Spinal cord (tissue), 10 donors: ENCODE results near the gene CAMK2G. TPM values are rescaled to one million over a fixed set of nuclear protein-coding genes. Genes with fewer than 3 reads are reported as not detected.
A peak's percentile ranks its signal among the peaks of the same experiment; 100 is the strongest.
"Not testable (repeated sequence)": the region's sequence is repeated elsewhere in the genome, so short reads cannot be mapped to it uniquely, and the experiment has no call there.

ENCODE experiments used
- DNase-seq, 6 donors: peaks; one replicate each; pipeline versions ENCODE4 v3.0.0 to v3.0.0-alpha.2; 2013 to 2015; ENCODE audit warnings: low spot score in 6 of 6, low read depth in 4 of 6
- H3K27ac ChIP-seq: one replicate; pipeline ENCODE4 v1.5.1; 2013; ENCODE audit warnings: low read depth, low read length, control low read depth
- H3K27me3 ChIP-seq: one replicate; pipeline ENCODE4 v1.6.1; 2013; ENCODE audit warnings: low read length; ENCODE audit not compliant: control insufficient read depth, insufficient read depth
- H3K36me3 ChIP-seq: one replicate; pipeline ENCODE4 v1.6.1; 2013; ENCODE audit warnings: low read length; ENCODE audit not compliant: control insufficient read depth, insufficient read depth
- H3K4me1 ChIP-seq: one replicate; pipeline ENCODE4 v1.6.1; 2013; ENCODE audit warnings: low read length; ENCODE audit not compliant: control insufficient read depth, insufficient read depth
- H3K4me3 ChIP-seq: one replicate; pipeline ENCODE4 v1.5.1; 2013; ENCODE audit warnings: low read depth, low read length, control low read depth
- H3K9me3 ChIP-seq: one replicate; pipeline ENCODE4 v1.6.1; 2013; ENCODE audit warnings: low read length; ENCODE audit not compliant: control insufficient read depth, insufficient read depth
- WGBS: methylation state at CpG from one replicate; pipeline ENCODE4 v1.1.5; 2013; ENCODE audit warnings: missing lambda C conversion rate; ENCODE audit not compliant: insufficient coverage; 5-methylcytosine and 5-hydroxymethylcytosine counted together
- polyA plus RNA-seq, 2 donors: library from polyadenylated mRNA; unstranded; fragments of 120-200 nt; gene quantifications; one replicate each; pipeline ENCODE4 v1.2.1, GENCODE V29; 2013; ENCODE audit not compliant: insufficient read length in 2 of 2
- total RNA-seq, 2 donors: library from RNA; depleted of rRNA in 1 of 2; stranded (reverse); fragments of 120-200 nt in 1 of 2; fragments of >200 nt in 1 of 2; gene quantifications; one replicate each; pipeline versions ENCODE4 v1.2.3 to v1.2.4, GENCODE V29; 2013 to 2014
- donor health status: healthy.

CAMK2G gene
- total and polyA plus RNA-seq, 4 donors: 49.8 to 147 (median 113) TPM

DNA sequence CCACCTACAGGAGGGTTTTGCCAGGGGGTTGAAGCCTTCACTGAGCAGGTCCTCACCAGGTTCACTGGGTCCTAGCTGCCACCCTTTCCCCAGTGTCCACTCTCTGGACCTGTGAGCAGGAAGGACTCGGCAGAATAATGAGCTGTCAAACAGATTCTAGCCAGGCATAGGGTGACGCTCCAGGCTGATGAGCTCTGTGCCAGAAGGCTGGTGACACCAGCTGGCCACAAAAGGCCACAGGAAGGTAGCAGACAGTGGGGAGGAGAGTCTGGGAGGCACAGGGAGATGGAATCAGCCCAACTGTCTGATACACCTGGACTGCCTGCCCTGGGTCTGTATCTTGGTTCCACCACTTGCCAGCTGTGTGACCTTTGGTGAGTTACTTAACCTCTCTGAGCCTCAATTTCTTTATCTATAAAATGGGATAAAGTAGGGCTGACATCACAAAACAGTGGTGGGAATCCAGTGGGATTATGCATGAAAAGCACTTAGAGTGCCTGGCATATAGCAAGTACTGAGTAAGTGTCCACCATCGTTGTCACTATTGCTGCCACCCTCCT, 36.3 kb downstream of the CAMK2G start:
- Histone ChIP-seq H3K36me3 (peaks cover 78% of the 10 kb centered on the region), H3K4me1 (peaks cover 18% of the 10 kb centered on the region), H3K9me3 (no peaks in the 10 kb centered on the region), H3K27ac (no peak overlapping the region), H3K4me3 (no peak overlapping the region), H3K27me3 (no peaks in the 10 kb centered on the region)
- 81% methylated on average over 1 of the region's 3 CpGs for WGBS
- no peak for DNase-seq

DNA sequence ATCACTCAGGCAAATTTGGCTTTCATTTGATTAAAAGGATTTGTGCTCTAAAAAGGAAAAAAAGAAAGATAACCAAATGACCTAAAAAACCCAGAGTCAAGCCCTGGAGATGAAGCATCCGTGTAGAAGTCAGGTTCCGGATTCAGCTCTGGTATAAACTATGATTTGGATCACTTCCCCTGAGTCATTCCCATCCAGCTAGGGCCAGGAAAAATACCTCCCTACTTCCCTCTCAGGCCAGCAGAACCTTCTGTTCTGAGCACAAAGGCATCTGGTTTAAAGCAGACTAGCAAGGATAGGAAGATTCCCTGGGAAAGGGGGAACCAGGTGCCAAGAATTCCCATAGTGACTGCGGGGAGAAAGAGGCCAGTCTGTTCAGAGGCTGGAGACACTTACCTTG, 37.3 kb downstream of the CAMK2G start:
- no peak overlapping the region for H3K27ac ChIP-seq
- no peak for DNase-seq
- H3K4me3 ChIP-seq: no peak overlapping the region
- H3K27me3 ChIP-seq: no peaks in the 10 kb centered on the region
- no peaks in the 10 kb centered on the region for H3K9me3 ChIP-seq
- peaks cover 13% of the 10 kb centered on the region for H3K4me1 ChIP-seq
- WGBS: 100% methylated on average over 1 of the region's 3 CpGs
- H3K36me3 ChIP-seq: peaks cover 73% of the 10 kb centered on the region

DNA sequence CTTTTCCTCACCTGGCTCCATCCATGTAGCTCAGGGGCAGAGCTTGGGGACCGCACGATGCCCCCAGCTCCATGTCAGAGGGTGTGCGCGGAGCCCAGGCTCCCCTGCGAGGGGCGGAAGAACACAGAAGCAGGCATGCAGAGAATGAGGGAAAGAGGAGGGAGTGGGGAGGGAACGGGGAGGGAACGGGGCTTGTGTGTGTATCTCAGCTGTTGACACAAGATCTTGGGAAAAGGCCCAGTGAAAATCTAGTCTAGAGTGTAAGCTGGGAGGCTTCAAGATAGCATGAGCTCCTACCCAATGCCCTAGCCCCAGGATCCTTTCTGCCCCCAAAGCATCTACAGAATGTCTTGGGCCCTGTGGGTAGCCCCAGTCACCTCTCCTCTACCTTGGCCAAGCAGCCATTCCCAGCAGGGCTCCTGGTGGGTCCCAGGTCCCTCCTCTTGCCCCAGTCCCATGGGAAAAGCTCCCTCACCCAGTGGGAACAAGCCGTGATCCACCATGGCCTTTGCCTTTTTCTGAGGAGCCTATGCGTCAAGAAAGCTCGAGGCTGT, 37.9 kb downstream of the CAMK2G start:
- Histone ChIP-seq H3K27ac (peak overlapping the region; percentile 8), H3K9me3 (no peaks in the 10 kb centered on the region), H3K4me3 (no peak overlapping the region), H3K4me1 (peaks cover 9% of the 10 kb centered on the region), H3K27me3 (no peaks in the 10 kb centered on the region), H3K36me3 (peaks cover 72% of the 10 kb centered on the region)
- no peak for DNase-seq
- 87% methylated on average over 8 of the region's 11 CpGs for WGBS

DNA sequence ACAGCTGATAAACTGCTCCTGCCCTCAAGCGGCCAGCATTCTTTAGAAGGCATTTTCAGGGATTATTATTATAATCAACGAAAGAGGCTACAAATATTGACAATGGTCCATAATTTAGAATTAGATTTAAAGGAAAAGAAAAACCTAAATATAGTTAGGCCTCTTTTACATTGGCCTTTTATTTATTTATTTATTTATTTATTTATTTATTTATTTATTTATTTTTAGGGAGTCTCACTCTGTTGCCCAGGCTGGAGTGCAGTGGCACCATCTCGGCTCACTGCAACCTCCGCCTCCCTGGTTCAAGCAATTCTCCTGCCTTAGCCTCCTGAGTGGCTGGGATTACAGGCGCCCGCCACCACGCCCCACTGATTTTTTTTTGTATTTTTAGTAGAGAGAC, 45.3 kb downstream of the CAMK2G start:
- WGBS: 100% methylated on average over 2 of the region's 7 CpGs
- not testable (repeated sequence) for H3K27me3 ChIP-seq, H3K4me1 ChIP-seq, H3K27ac ChIP-seq, H3K4me3 ChIP-seq, H3K9me3 ChIP-seq, DNase-seq
- peaks cover 48% of the 10 kb centered on the region for H3K36me3 ChIP-seq

DNA sequence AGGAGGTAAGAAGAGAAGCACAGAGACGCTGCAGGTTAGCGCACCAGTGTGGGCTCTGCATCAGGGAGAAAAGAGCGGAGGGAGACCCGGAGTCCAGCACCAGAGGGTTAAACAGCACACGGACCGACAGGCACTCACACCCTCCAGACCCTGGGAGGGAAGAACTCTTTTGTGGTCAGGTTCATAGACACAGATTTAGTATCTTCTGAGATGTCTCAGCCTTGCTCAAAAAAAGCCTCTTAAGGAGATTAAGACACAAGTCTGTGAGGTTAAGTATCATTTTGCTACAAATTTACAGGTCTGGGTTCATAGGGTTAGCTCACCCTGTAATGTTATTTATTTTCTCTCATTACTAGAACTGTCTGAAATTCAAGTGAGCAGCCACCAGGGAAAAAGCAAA, 46.2 kb downstream of the CAMK2G start:
- Histone ChIP-seq H3K4me3 (no peak overlapping the region), H3K27ac (no peak overlapping the region), H3K9me3 (no peaks in the 10 kb centered on the region), H3K27me3 (no peaks in the 10 kb centered on the region), H3K36me3 (peaks cover 56% of the 10 kb centered on the region), H3K4me1 (no peaks in the 10 kb centered on the region)
- WGBS: 100% methylated on average over 4 of the region's 6 CpGs
- no peak for DNase-seq

DNA sequence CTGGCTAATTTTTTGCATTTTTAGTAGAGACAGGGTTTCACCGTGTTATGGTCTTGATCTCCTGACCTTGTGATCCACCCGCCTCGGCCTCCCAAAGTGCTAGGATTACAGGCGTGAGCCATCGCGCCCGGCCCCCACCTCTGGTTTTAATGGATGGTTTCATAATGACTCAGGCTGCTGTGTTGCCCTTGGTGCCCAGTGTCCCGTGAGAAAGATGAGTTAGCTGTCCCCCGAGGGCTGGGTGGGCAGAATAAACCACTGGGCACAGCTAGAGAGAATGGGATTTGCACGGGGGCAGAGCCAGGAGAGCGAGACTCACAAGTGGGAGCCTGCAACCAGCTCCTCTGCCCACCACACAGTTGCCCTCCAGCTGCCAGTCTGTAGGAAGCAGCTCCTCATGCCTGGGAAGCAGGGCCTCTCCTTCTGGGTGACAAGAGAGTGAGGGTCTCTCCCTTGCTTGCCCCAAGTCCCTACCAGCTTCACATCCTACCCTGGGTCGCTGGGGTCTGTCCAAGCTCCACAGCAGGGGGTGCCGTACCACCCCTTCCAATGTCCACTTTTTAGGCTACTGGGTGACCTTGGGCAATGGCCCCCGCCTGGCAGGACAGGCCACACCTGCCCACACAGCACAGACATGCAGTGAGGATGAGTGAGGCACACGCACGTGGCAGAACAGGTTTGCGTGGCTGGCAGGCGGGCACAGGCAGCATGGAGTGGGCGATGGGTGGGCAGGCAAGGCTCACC, 46.8 kb downstream of the CAMK2G start:
- no peaks in the 10 kb centered on the region for H3K9me3 ChIP-seq
- H3K27ac ChIP-seq: no peak overlapping the region
- no peaks in the 10 kb centered on the region for H3K27me3 ChIP-seq
- H3K4me1 ChIP-seq: no peaks in the 10 kb centered on the region
- 93% methylated on average over 18 of the region's 19 CpGs for WGBS
- H3K36me3 ChIP-seq: peaks cover 60% of the 10 kb centered on the region
- H3K4me3 ChIP-seq: no peak overlapping the region
- DNase-seq: no peak

DNA sequence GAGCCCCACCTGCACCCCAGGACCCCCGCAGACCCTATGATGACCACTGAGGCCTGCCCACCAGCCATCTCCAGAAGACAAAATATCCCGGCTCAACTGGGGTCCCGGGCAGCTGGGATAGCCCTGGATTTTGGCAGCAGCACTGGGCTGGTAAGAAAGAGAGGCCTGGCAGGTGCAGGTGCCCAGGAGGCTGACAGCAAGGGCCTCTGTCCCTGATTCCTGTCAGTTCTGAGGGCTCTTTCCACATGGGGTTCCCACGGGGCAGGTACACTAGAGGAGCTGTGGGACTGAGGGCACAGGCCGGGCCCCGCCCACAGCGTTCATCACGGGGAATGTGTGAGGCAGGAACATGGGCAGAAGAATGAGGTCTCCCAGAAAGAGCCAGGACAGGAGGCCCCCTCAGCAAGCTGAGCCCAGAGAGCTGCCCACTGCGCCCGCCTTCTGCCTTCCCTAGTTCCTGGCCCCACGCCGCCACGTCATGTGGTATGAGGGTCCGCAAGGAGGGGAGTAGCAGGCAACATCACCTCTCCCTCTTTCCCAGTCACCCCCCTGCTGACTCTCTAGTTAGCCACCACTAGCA, 50.1 kb downstream of the CAMK2G start:
- peaks cover 73% of the 10 kb centered on the region for H3K36me3 ChIP-seq
- H3K4me1 ChIP-seq: no peaks in the 10 kb centered on the region
- no peaks in the 10 kb centered on the region for H3K9me3 ChIP-seq
- H3K27me3 ChIP-seq: no peaks in the 10 kb centered on the region
- WGBS: 96% methylated on average over 14 of the region's 14 CpGs
- no peak overlapping the region for H3K27ac ChIP-seq
- H3K4me3 ChIP-seq: no peak overlapping the region
- no peak for DNase-seq

DNA sequence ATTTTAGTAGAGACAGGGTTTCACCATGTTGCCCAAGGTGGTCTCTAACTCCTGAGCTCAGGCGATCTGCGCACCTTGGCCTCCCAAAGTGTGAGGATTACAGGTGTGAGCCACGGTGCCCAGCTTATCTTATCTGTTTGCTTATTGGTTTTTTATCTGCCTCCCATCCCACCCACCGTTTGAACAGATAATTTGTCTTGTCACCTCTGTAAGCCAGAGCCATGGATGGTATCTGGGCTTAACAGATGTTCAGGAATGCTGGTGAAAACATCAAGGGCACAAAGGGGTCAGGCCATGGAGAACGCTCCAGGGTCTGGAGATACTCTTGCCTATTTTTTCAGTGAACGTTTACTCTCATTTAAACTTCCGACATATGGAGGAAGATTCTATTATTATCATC, 51.0 kb downstream of the CAMK2G start:
- no peak overlapping the region for H3K4me3 ChIP-seq
- H3K9me3 ChIP-seq: no peaks in the 10 kb centered on the region
- no peaks in the 10 kb centered on the region for H3K27me3 ChIP-seq
- peaks cover 81% of the 10 kb centered on the region for H3K36me3 ChIP-seq
- DNase-seq: no peak
- H3K27ac ChIP-seq: no peak overlapping the region
- 90% methylated on average over 2 of the region's 7 CpGs for WGBS
- H3K4me1 ChIP-seq: no peaks in the 10 kb centered on the region

DNA sequence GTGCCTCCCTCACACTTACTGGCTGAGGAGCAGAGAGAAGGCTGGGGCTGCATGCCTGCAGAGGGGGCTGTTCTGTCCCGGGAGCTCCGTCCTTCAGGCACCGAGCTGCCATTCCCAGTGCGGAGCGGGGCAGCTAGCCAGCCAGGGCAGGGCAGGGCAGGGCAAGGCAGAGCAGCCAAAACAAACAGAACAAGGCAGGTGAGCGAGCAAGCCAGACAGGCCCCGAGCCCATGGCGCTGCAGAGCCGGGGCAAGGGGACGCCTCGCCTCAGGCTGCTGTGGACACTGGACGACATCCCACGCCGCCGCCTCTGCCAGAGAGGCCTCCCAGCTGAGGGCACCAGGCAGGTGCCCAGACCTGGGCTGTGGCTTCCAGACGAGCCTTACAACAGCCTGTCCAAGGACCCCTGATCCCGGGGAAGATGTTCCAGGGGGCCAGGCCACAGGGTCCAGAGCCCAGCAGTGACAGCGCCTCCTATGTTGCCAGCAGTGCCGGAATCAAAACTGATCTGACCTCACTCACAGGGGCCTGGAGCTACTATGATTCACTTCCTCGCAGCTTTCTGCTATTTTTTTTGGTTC, 54.8 kb downstream of the CAMK2G start:
- DNase-seq: no peak
- WGBS: 85% methylated on average over 20 of the region's 20 CpGs
- peaks cover 79% of the 10 kb centered on the region for H3K36me3 ChIP-seq

More for the DNA sequence above, 54.8 kb downstream of the CAMK2G start:
- H3K27ac ChIP-seq: no peak overlapping the region
- H3K27me3 ChIP-seq: no peaks in the 10 kb centered on the region
- H3K9me3 ChIP-seq: no peaks in the 10 kb centered on the region
- H3K4me3 ChIP-seq: no peak overlapping the region
- H3K4me1 ChIP-seq: no peaks in the 10 kb centered on the region
